SH-SY5Y (cell line): Measurements from ENCODE around the gene ADORA1.

ENCODE experiments used
- GATA2 ChIP-seq: IDR thresholded peaks from 2 replicates; pipeline ENCODE4 v1.6.1; 2011; ENCODE audit warnings: mild to moderate bottlenecking, low read depth, low read length
- GATA3 ChIP-seq: IDR thresholded peaks from 2 replicates; pipeline ENCODE4 v1.6.1; 2011; ENCODE audit warnings: low read depth, mild to moderate bottlenecking, low read length, moderate library complexity

DNA sequence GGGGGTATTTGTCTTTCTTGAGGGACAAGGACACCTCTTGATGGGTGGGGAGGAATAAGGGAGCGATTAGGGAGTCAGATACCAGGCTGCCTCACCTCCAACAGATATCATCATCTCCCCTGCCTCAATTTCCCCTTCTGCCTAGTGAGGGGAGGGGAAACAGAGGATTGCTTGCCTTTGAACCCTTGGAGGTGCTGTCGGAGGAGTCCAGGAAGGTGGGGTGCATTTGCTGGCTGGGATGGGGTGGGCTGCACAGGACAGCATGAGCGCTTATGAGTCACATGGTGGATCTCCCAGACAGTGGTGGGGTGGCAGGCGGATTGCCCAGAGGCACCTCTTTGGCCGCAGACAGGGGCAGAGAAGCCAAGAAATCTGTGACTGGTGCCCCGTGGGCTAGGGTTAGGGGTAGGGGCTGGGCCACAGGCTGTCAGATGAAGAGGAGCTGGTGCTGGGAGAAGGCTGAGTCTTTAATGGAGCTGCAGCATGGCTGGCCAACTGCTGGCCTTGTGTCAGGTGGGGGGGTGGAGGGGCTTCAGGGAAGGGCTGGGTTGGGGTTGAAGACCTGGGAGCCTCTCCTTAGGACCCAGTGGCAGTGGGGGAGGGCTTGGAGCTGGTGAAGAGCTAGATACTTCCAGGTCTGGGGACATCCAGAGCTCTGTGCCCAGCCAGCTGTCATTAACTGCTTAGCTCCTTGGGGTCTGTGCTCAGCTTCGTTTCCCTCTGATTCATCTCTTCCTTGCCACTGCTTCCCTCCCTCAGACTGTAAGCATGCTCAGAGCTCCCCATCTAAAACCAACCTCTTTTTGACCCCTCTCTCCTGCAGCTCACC is 7.0 kb upstream of the ADORA1 start:
- TF ChIP-seq GATA2 (no peak), GATA3 (no peak)
